ENCODE results near the gene SNF8.

The SNF8 gene

GRCh38 chr17:48928876-48929811, 15.5 kb downstream of the SNF8 start:
- no peak for DNase-seq

- no peak for DNase-seq
Measured at GRCh38 chr17:48927978-48928745, 16.5 kb downstream of the SNF8 start.

GRCh38 chr17:48925991-48926342, 18.7 kb downstream of the SNF8 start:
- no peak for DNase-seq

- no peak for DNase-seq
Measured at GRCh38 chr17:48925251-48925990, 19.2 kb downstream of the SNF8 start.

GRCh38 chr17:48915459-48916282, 29.0 kb downstream of the SNF8 start:
- DNase-seq: peak; percentile 36 to 50

- DNase-seq: no peak
Measured at GRCh38 chr17:48912476-48912875, 32.2 kb downstream of the SNF8 start.

GRCh38 chr17:48910370-48910769, 34.3 kb downstream of the SNF8 start:
- DNase-seq: no peak

- no peak for DNase-seq
Measured at GRCh38 chr17:48909783-48910182, 34.9 kb downstream of the SNF8 start.

- DNase-seq: peak; percentile 92 to 95
Measured at GRCh38 chr17:48908853-48909394, 35.7 kb downstream of the SNF8 start.

GRCh38 chr17:48908047-48908843, 36.4 kb downstream of the SNF8 start, which contains the start of gene UBE2Z:
Gene UBE2Z (plus strand): TSS chr17:48908407. CDS start chr17:48908504, 97 bp downstream.
- peak; percentile 89 to 90 for DNase-seq

GRCh38 chr17:48907713-48908046, 37.0 kb downstream of the SNF8 start:
- no peak for DNase-seq

- no peak for DNase-seq
Measured at GRCh38 chr17:48905987-48906515, 38.6 kb downstream of the SNF8 start.

- no peak for DNase-seq
Measured at GRCh38 chr17:48904428-48904827, 40.2 kb downstream of the SNF8 start.

GRCh38 chr17:48903401-48903800, 41.2 kb downstream of the SNF8 start:
- no peak for DNase-seq

- no peak for DNase-seq
Measured at GRCh38 chr17:48901241-48901640, 43.4 kb downstream of the SNF8 start.

- no peak for DNase-seq
Measured at GRCh38 chr17:48894886-48895285, 49.8 kb downstream of the SNF8 start.

GRCh38 chr17:48893646-48894508, 50.8 kb downstream of the SNF8 start:
- no peak for DNase-seq

- peak in 1 of 2 experiments; percentile 9 for DNase-seq
Measured at GRCh38 chr17:48892940-48893645, 51.5 kb downstream of the SNF8 start.

GRCh38 chr17:48890086-48890485, 54.6 kb downstream of the SNF8 start:
- no peak for DNase-seq

Measured in stimulated activated CD4-positive, alpha-beta T cell treated with anti-CD3 and anti-CD28 coated beads, Interleukin-4, amount 100 ng/mL, for 4 hours (primary cell).